ENCODE results near the gene CHD2.
"Not testable (repeated sequence)": the region's sequence is repeated elsewhere in the genome, so short reads cannot be mapped to it uniquely, and the experiment has no call there.

CHD2 gene

DNA sequence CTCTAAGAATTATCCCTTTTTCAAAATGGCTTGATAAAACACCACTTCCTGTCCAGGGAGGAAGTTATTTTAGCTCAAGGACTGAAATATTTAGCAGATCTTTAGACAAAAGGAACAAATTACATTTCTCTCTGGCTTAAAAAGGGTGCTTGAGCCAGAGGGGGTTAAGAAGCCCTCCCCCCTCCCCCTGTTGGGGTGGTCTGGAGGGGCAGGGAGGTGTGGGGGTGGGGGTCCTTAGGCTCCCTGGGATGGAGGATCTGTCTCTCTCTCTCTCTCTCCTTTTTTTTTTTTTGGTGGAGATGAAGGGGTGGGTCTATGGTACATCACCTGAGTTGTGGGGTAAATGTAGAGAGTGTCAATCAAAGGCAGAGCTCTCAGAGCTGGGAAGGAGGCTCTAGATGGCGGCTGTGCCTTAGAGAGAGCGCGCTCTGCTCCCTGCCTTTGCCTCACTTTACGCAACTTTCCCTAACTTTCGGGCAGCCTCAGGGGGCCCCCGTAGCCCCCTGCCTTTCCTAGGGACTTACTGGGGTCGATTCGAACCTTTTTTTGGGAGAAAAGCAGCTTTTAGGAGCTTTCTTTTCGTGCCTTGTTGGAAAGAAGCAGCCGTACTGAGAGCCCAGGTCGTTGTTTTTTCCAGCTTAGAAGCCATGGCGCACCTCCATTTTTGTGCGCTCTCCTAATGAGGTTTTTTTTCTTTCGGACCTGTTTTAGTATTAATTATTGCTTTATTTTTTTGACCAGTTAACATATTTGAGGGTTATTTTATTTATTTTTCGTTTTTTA lies at the start of gene CHD2:
TSS of gene CHD2 (plus strand) at position 377 of the 783 bp plus-strand sequence. CDS start 914 bp downstream, outside the sequence.
- H3K27ac ChIP-seq (ENCODE audit: low read depth in 2 of 2, low read length in 2 of 2): peak within 1 kb of the TSS; percentile 93
- H3K9ac ChIP-seq (ENCODE audit: low read depth in 1 of 2, low read length in 2 of 2): peak within 1 kb of the TSS; percentile 85 to 99
- H3K27me3 ChIP-seq (ENCODE audit: control insufficient read depth in 2 of 2, insufficient read depth in 2 of 2, low read length in 2 of 2): no peaks in the 10 kb centered on the region
- H3K4me3 ChIP-seq (ENCODE audit: low read length in 2 of 2): peak within 1 kb of the TSS; percentile 79 to 85
- H3K4me1 ChIP-seq (ENCODE audit: control insufficient read depth in 2 of 2, insufficient read depth in 2 of 2, low read length in 2 of 2): peaks cover 15 to 32% of the 10 kb centered on the region in 2 donors
- no peaks in the 10 kb centered on the region for H3K9me3 ChIP-seq (ENCODE audit: control insufficient read depth in 2 of 2, low read length in 2 of 2)
- H3K36me3 ChIP-seq (ENCODE audit: control insufficient read depth in 2 of 2, insufficient read depth in 2 of 2, low read length in 2 of 2): peaks cover 9 to 13% of the 10 kb centered on the region in 2 donors

DNA sequence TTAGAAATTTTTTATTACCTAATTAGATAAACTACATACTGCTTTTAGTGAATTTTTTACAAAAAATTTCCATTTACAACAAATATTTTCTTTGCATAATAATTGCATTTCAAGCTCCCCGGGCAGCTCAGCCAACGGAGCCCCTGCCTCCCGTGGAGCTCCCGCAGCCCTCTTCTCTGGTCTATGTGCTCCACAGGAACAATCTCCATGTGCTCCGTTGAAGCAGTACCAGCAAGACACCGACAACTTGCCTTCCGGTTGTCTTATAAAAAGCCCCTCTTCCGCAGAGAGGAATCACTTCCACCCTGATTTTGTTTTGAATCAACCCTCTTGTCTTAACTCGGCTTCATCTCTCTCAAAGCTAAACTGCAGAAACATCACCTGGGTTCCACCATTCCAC lies 46.9 kb upstream of the CHD2 start:
- peaks cover 0 to 10% of the 10 kb centered on the region in 2 donors for H3K4me1 ChIP-seq (ENCODE audit: control insufficient read depth in 2 of 2, insufficient read depth in 2 of 2, low read length in 2 of 2)
- H3K27me3 ChIP-seq (ENCODE audit: control insufficient read depth in 2 of 2, insufficient read depth in 2 of 2, low read length in 2 of 2): no peaks in the 10 kb centered on the region
- H3K9me3 ChIP-seq (ENCODE audit: control insufficient read depth in 2 of 2, low read length in 2 of 2): no peaks in the 10 kb centered on the region
- H3K36me3 ChIP-seq (ENCODE audit: control insufficient read depth in 2 of 2, insufficient read depth in 2 of 2, low read length in 2 of 2): no peaks in the 10 kb centered on the region
- no peak overlapping the region for H3K4me3 ChIP-seq (ENCODE audit: low read length in 2 of 2)
- H3K27ac ChIP-seq (ENCODE audit: low read depth in 2 of 2, low read length in 2 of 2): no peak overlapping the region
- H3K9ac ChIP-seq (ENCODE audit: low read depth in 1 of 2, low read length in 2 of 2): no peak overlapping the region

DNA sequence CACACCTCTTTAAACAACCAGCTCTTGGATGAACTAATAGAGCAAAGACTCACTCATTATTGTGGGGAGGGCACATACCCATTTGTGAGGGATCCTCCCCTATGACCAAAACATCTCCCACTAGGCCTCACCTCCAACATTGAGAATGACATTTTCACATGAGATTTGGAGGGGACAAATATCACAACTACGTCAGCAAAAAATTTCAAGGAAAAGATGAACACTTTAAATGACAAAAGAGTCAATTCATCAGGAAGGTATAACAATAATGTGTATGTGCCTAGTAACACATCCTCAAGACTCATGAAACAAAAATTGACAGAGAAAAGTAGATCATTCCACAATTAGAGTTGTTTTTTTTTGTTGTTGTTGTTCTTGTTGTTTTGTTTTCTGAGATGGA lies 38.4 kb upstream of the CHD2 start:
- H3K9ac ChIP-seq (ENCODE audit: low read depth in 1 of 2, low read length in 2 of 2): no peak overlapping the region
- no peaks in the 10 kb centered on the region for H3K4me1 ChIP-seq (ENCODE audit: control insufficient read depth in 2 of 2, insufficient read depth in 2 of 2, low read length in 2 of 2)
- no peaks in the 10 kb centered on the region for H3K9me3 ChIP-seq (ENCODE audit: control insufficient read depth in 2 of 2, low read length in 2 of 2)
- H3K27ac ChIP-seq (ENCODE audit: low read depth in 2 of 2, low read length in 2 of 2): no peak overlapping the region
- no peaks in the 10 kb centered on the region for H3K36me3 ChIP-seq (ENCODE audit: control insufficient read depth in 2 of 2, insufficient read depth in 2 of 2, low read length in 2 of 2)
- H3K4me3 ChIP-seq (ENCODE audit: low read length in 2 of 2): no peak overlapping the region
- H3K27me3 ChIP-seq (ENCODE audit: control insufficient read depth in 2 of 2, insufficient read depth in 2 of 2, low read length in 2 of 2): no peaks in the 10 kb centered on the region

DNA sequence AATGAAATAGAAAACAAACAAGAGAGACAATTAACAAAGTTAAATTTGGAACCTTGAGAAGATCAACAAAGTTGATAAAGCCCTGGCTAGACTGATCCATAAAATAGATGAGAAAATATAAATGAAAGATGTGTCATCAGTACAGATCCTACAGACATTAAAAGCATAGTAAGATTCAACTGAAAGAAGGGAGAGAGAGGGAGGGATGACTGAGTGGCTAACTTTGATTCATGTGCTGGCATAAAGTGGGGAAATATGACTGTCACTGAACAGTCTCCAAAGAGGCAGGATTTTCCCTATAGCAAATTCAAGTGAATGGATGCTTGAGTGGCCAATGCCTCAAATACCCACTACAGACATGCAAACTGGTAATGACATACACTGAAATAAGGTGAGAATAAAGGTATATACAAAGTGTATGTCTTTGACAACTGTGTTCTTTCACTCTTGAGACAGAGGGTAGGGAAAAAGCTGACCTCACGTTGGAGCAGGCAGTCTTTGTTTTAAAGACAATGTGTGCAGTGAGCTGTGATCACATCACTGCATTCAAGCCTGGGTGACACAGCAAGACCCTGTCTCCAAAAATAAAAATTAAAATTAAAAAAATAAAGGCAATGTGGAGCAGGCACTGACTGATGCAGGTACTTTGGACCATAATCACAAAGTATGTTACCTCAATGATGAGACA lies 35.9 kb upstream of the CHD2 start:
- H3K27ac ChIP-seq (ENCODE audit: low read depth in 2 of 2, low read length in 2 of 2): no peak overlapping the region
- H3K9ac ChIP-seq (ENCODE audit: low read depth in 1 of 2, low read length in 2 of 2): no peak overlapping the region
- no peak overlapping the region for H3K4me3 ChIP-seq (ENCODE audit: low read length in 2 of 2)
- no peaks in the 10 kb centered on the region for H3K27me3 ChIP-seq (ENCODE audit: control insufficient read depth in 2 of 2, insufficient read depth in 2 of 2, low read length in 2 of 2)
- no peaks in the 10 kb centered on the region for H3K4me1 ChIP-seq (ENCODE audit: control insufficient read depth in 2 of 2, insufficient read depth in 2 of 2, low read length in 2 of 2)
- H3K36me3 ChIP-seq (ENCODE audit: control insufficient read depth in 2 of 2, insufficient read depth in 2 of 2, low read length in 2 of 2): no peaks in the 10 kb centered on the region
- H3K9me3 ChIP-seq (ENCODE audit: control insufficient read depth in 2 of 2, low read length in 2 of 2): no peaks in the 10 kb centered on the region

DNA sequence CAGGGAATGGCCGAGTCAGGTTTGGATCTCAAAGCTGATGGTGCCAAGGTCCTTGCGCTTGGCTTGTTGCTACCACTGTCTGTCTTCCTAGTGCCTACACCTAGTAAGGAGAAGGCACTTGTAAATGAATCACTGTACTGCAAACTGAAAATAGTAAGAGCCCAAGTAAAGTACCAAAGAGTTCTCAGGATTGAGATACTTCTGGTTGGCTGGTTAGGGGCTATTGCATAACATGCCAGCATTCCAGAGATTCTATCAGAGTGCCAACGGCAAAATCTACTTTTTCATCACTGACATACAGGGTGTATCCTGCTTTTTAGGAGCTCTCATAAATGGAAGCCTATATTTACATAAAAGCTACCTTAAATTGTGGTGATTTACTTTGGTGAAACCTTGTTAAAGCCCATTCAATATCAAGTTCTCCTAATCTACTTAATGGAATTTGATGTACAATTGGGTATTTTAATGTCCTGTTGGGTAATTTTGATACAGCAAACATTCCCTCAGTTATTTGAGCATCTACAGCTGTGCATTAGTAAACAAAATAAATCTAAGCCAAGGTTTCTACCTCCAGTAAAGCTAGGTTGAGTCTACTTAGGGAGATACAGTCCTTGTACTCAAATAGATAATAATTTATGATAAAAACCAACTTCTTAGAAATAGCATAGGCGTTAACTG lies 30.7 kb upstream of the CHD2 start:
- H3K36me3 ChIP-seq (ENCODE audit: control insufficient read depth in 2 of 2, insufficient read depth in 2 of 2, low read length in 2 of 2): no peaks in the 10 kb centered on the region
- H3K9ac ChIP-seq (ENCODE audit: low read depth in 1 of 2, low read length in 2 of 2): no peak overlapping the region
- H3K4me3 ChIP-seq (ENCODE audit: low read length in 2 of 2): no peak overlapping the region
- no peaks in the 10 kb centered on the region for H3K9me3 ChIP-seq (ENCODE audit: control insufficient read depth in 2 of 2, low read length in 2 of 2)
- no peaks in the 10 kb centered on the region for H3K4me1 ChIP-seq (ENCODE audit: control insufficient read depth in 2 of 2, insufficient read depth in 2 of 2, low read length in 2 of 2)
- H3K27me3 ChIP-seq (ENCODE audit: control insufficient read depth in 2 of 2, insufficient read depth in 2 of 2, low read length in 2 of 2): no peaks in the 10 kb centered on the region
- no peak overlapping the region for H3K27ac ChIP-seq (ENCODE audit: low read depth in 2 of 2, low read length in 2 of 2)

DNA sequence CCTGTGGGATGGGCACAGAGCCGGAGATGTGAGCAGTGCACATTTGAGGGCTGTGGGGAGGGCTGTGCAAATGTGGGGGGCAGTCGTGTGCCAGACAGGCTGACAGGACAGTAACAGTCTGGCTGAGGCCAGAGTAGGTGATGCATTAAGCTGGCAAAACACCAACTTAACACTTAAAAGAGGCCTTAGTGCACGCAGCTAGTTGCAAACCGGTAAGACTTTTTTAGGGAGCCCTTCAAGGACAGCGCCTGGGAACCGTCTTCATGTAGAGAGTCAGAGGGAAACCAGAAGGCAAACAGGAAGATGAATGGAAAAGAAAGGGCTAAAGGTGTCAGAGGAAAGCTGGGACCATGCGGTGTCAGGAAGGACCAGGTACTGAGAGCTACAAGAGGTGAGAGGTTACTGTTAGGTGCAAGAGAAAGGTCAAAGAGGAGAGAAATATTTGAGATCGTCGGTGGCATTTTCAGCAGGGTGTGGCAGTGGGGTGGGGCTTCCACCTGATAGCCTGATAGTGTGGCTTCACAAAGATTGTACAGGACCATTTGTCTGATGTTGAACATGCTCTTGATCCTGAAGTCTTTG lies 30.0 kb upstream of the CHD2 start:
- no peaks in the 10 kb centered on the region for H3K9me3 ChIP-seq (ENCODE audit: control insufficient read depth in 2 of 2, low read length in 2 of 2)
- no peaks in the 10 kb centered on the region for H3K36me3 ChIP-seq (ENCODE audit: control insufficient read depth in 2 of 2, insufficient read depth in 2 of 2, low read length in 2 of 2)
- no peaks in the 10 kb centered on the region for H3K4me1 ChIP-seq (ENCODE audit: control insufficient read depth in 2 of 2, insufficient read depth in 2 of 2, low read length in 2 of 2)
- H3K9ac ChIP-seq (ENCODE audit: low read depth in 1 of 2, low read length in 2 of 2): no peak overlapping the region
- H3K4me3 ChIP-seq (ENCODE audit: low read length in 2 of 2): no peak overlapping the region
- H3K27ac ChIP-seq (ENCODE audit: low read depth in 2 of 2, low read length in 2 of 2): no peak overlapping the region
- H3K27me3 ChIP-seq (ENCODE audit: control insufficient read depth in 2 of 2, insufficient read depth in 2 of 2, low read length in 2 of 2): no peaks in the 10 kb centered on the region

DNA sequence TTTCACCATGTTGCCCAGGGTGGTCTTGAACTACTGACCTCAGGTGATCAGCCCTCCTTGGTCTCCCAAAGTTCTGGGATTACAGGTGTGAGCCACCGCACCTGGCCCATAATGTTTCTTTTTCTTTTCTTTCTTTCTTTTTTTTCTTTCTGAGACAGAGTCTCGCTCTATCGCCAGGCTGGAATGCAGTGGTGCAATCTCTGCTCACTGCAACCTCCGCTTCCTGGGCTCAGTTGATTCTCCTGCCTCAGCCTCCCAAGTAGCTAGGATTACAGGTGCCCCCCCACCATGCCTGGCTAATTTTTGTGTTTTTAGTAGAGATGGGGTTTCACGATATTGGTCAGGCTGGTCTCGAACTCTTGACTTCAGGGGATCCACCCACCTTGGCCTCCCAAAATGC lies 27.2 kb upstream of the CHD2 start:
- H3K27ac ChIP-seq (ENCODE audit: low read depth in 2 of 2, low read length in 2 of 2); H3K9me3 ChIP-seq (ENCODE audit: control insufficient read depth in 2 of 2, low read length in 2 of 2); H3K27me3 ChIP-seq (ENCODE audit: control insufficient read depth in 2 of 2, insufficient read depth in 2 of 2, low read length in 2 of 2); H3K9ac ChIP-seq (ENCODE audit: low read depth in 1 of 2, low read length in 2 of 2); H3K36me3 ChIP-seq (ENCODE audit: control insufficient read depth in 2 of 2, insufficient read depth in 2 of 2, low read length in 2 of 2); H3K4me1 ChIP-seq (ENCODE audit: control insufficient read depth in 2 of 2, insufficient read depth in 2 of 2, low read length in 2 of 2); H3K4me3 ChIP-seq (ENCODE audit: low read length in 2 of 2): not testable (repeated sequence)

DNA sequence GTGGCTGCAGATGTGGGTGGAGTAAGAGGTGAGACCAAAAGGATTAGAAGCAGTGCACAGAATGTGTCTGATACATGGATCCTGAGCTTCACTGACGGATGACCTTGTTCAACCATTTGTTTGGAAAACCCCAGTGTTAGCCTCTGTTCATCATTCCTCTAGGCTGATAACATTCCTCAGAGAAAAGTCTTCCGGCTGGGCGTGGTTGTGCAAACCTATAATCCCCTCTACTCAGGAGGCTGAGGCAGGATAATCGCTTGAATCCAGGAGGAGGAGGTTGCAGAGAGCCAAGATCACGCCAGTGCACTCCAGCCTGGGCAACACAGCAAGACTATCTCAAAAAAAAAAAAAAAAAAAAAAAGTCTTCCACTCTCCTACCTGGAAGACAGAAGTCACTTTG lies 23.1 kb upstream of the CHD2 start:
- Histone ChIP-seq H3K9me3 (ENCODE audit: control insufficient read depth in 2 of 2, low read length in 2 of 2) (no peaks in the 10 kb centered on the region), H3K27ac (ENCODE audit: low read depth in 2 of 2, low read length in 2 of 2) (no peak overlapping the region), H3K36me3 (ENCODE audit: control insufficient read depth in 2 of 2, insufficient read depth in 2 of 2, low read length in 2 of 2) (no peaks in the 10 kb centered on the region), H3K27me3 (ENCODE audit: control insufficient read depth in 2 of 2, insufficient read depth in 2 of 2, low read length in 2 of 2) (no peaks in the 10 kb centered on the region), H3K9ac (ENCODE audit: low read depth in 1 of 2, low read length in 2 of 2) (no peak overlapping the region), H3K4me1 (ENCODE audit: control insufficient read depth in 2 of 2, insufficient read depth in 2 of 2, low read length in 2 of 2) (peaks cover 17 to 30% of the 10 kb centered on the region in 2 donors), H3K4me3 (ENCODE audit: low read length in 2 of 2) (no peak overlapping the region)

DNA sequence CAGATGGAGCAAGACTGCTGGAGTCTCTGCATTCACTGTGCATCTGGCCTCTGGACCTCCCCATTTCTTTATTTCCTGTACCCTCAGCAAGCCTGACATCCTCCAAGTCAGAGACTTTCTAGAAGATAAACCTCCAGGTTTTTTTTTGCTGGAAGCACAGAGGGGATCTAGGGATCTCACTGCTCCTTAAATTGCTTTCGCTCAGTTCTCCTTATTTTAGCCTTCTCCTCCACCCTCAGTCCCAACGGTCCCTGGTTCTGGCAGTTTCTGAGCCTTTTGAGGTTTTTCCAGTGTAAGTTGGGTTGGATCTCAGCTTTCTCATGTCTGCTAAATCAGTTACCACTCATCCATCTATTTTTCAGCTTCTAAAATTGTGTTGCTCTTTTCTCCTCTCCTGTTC lies 22.7 kb upstream of the CHD2 start:
- Histone ChIP-seq H3K4me3 (ENCODE audit: low read length in 2 of 2) (no peak overlapping the region), H3K9me3 (ENCODE audit: control insufficient read depth in 2 of 2, low read length in 2 of 2) (no peaks in the 10 kb centered on the region), H3K4me1 (ENCODE audit: control insufficient read depth in 2 of 2, insufficient read depth in 2 of 2, low read length in 2 of 2) (peaks cover 17 to 32% of the 10 kb centered on the region in 2 donors), H3K36me3 (ENCODE audit: control insufficient read depth in 2 of 2, insufficient read depth in 2 of 2, low read length in 2 of 2) (no peaks in the 10 kb centered on the region), H3K27me3 (ENCODE audit: control insufficient read depth in 2 of 2, insufficient read depth in 2 of 2, low read length in 2 of 2) (no peaks in the 10 kb centered on the region), H3K27ac (ENCODE audit: low read depth in 2 of 2, low read length in 2 of 2) (no peak overlapping the region), H3K9ac (ENCODE audit: low read depth in 1 of 2, low read length in 2 of 2) (no peak overlapping the region)

DNA sequence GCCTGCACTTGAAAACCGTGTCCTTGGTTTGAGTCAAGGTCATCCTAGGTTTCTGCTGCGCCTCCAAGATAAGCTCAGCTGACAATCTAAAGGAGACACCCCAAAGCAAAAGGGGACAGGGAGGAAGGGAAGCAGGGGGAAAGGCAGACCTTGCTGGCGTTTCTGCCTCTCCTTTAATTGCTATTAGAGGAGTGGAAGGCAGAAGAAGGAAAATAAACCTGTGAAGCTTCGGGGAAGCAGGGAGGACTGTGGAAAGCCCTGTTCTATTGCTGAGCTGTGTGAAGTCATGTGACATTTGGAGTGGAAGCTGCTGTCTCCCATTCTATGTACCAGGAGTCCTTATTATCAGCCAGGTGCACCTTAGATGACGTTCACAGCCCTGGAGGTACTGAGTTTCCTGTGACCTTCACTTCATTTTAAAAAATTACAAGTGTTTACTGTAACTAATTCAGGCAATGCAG lies 21.5 kb upstream of the CHD2 start:
- no peaks in the 10 kb centered on the region for H3K9me3 ChIP-seq (ENCODE audit: control insufficient read depth in 2 of 2, low read length in 2 of 2)
- peaks cover 17 to 32% of the 10 kb centered on the region in 2 donors for H3K4me1 ChIP-seq (ENCODE audit: control insufficient read depth in 2 of 2, insufficient read depth in 2 of 2, low read length in 2 of 2)
- H3K4me3 ChIP-seq (ENCODE audit: low read length in 2 of 2): no peak overlapping the region
- H3K9ac ChIP-seq (ENCODE audit: low read depth in 1 of 2, low read length in 2 of 2): peak overlapping the region in 1 of 2 donors; percentile 17
- H3K36me3 ChIP-seq (ENCODE audit: control insufficient read depth in 2 of 2, insufficient read depth in 2 of 2, low read length in 2 of 2): no peaks in the 10 kb centered on the region
- H3K27ac ChIP-seq (ENCODE audit: low read depth in 2 of 2, low read length in 2 of 2): peak overlapping the region in 1 of 2 donors; percentile 6
- H3K27me3 ChIP-seq (ENCODE audit: control insufficient read depth in 2 of 2, insufficient read depth in 2 of 2, low read length in 2 of 2): no peaks in the 10 kb centered on the region
